Renal cortical epithelial cell (primary cell): ENCODE measurements around the gene STRBP. TPM values are rescaled to one million over a fixed set of nuclear protein-coding genes. Genes with fewer than 3 reads are reported as not detected.
"Not testable (repeated sequence)": the region's sequence is repeated elsewhere in the genome, so short reads cannot be mapped to it uniquely, and the experiment has no call there.

ENCODE experiments used
- DNase-seq: peaks from one replicate; pipeline ENCODE4 v3.0.0-alpha.2; 2011; ENCODE audit warnings: low read depth
- total RNA-seq: library from RNA; depleted of rRNA; stranded (reverse); fragments of >200 nt; gene quantifications from 2 replicates; pipeline ENCODE4 v1.2.3, GENCODE V29; 2014

STRBP gene
- 23.8 and 26.0 TPM in 2 replicates for total RNA-seq

- DNase-seq = peak; percentile 45
Observed at GRCh38 chr9:123268465-123269259, at the start of gene STRBP. STRBP (minus strand) TSS chr9:123268586; CDS start chr9:123184134, 84,452 bp downstream.

DNA sequence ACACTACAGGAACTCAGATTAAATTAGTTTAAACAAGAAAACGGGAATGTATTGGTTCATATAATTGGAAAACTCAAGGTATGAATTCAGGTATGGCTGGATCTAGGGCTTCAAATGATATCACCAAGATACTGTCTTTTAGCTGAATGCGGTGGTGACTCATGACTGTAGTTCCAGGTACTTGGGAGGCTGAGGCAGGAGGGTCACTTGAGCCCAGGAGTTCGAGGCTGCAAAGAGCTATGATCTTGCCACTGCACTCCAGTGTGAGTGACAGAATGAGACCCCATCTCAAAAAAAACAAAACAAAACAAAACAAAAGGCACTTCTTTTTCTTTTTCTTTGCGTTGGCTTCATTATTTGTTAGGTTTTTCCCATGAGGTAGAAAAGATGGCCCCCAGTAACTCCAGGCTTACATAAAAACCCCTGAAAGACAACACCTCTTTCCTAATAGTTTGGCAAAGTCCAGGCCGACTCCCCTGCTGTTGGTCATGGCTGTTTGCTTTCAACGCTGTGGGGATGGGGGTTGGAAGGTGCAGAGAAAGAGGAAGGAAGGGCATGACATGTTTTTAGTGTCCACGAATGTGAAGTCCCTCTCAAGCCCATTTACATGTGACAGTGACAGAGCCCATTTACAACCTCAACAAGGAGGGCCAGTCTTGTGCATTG lies 47.8 kb upstream of the STRBP start:
- DNase-seq = no peak

- no peak for DNase-seq
Observed at GRCh38 chr9:123315635-123316034, 47.2 kb upstream of the STRBP start.

GRCh38 chr9:123314617-123315016 lies 46.2 kb upstream of the STRBP start:
- DNase-seq = no peak

DNA sequence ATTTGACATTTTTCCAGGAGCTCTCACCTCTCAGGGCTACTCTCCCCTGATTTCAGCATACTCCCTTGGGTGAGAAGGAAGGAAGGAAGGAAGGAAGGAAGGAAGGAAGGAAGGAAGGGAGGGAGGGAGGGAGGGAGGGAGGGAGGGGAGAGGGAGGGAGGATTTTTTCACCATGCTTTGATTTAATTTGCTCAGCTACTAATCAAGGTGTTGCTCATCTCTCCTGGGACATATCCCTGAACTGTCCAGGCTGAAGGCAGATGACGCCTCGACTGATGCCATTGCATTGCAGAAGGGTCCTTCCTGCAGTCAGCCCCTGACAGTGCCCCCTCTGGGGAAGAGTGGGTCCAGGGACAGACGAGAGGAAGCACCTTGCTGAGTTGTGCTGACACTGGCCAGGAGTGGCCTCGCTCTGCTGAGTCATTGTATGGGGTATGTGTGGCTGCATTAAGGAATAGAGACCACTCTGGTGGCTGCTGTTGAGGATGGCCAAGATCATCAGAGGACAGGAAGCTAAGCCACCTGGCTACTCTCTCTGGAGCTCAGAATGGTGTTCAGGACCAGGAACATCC lies 44.0 kb upstream of the STRBP start:
- no peak for DNase-seq

DNA sequence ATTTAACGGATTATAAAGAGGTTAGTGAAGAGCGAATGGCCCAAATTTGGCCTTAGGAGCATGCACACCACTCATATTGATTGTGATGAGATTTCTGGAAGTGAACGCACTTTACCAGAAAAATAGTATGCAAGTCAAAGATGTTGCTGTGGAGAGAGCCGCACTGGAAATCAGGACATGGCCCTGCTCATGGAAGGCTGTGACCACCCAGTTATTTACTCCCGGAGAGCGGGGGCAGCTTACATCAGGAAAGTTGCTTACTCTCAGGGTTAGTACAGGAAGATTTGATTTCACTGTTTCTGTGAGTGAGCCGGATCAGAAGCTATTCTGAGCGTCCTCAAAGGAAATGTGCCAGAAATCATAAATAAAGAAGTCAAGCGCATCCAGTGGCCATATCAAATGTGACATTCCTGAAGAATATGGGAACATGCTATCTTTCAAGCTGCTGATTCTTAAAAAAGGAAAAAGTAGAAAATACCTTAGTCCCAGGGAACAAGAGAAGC lies 42.9 kb upstream of the STRBP start:
- DNase-seq = no peak

GRCh38 chr9:123310551-123311249 lies 42.3 kb upstream of the STRBP start:
- DNase-seq = no peak

- DNase-seq = peak; percentile 5
Observed at GRCh38 chr9:123309611-123310010, 41.2 kb upstream of the STRBP start.

DNA sequence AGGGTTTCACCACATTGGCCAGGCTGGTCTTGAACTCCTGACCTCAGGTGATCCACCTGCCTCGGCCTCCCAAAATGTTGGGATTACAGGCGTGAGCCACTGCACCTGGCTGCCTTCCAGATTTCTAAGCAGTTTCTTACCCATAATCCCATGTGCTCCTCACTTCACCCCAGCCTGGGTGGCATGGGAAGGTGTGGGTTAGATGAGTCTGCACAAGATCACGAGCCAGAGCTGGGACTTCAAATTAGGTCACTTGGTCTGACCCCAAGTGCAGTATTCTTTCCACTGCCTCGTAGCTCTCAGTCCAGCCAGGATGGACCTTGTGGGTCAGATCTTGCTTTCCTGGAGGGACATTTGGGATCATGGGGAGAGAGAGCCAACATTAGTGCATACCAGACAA lies 37.5 kb upstream of the STRBP start:
- no peak for DNase-seq

DNA sequence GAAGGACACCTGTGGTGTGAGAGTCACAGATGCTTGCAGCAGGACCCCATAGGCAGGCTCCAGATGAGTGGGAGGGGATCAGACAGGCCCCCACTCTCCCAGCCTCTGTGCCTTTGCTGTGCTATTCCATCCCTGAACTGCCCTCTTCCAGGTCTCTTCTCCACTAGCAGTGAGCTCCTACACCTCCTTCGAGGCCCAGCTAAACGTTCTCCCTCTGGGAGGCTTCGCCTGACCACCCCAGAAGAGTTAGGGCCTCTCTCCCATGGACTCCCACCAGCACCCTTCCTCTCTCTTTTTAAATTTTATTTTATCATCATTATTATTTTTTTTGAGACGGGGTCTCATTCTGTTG lies 35.9 kb upstream of the STRBP start:
- no peak for DNase-seq

- no peak for DNase-seq
Observed at GRCh38 chr9:123302348-123303214, 34.2 kb upstream of the STRBP start.

GRCh38 chr9:123301936-123302335 lies 33.5 kb upstream of the STRBP start:
- not testable (repeated sequence) for DNase-seq

DNA sequence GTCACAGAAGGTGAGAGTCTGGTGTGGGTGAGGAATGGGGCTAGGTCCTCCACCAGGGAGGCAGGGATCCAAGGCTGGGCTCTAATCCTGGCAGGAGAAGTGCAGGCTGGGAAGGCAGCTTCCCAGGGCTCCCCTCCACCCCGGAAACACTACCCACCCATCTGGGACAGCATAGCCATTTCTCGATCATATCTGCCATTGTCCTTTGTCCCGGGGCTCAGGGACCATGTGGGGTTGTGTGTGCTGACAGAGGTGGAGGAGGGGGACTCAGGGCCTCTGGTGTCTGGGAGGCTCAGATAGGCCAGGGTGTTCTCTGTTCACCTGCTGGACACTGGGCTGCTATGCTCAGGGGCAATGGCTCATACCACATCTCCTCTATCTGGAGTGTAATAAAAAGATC lies 32.2 kb upstream of the STRBP start:
- no peak for DNase-seq

- DNase-seq = no peak
Observed at GRCh38 chr9:123299558-123300126, 31.3 kb upstream of the STRBP start.

GRCh38 chr9:123296174-123296573 lies 27.8 kb upstream of the STRBP start:
- DNase-seq = no peak

- no peak for DNase-seq
Observed at GRCh38 chr9:123291736-123292135, 23.4 kb upstream of the STRBP start.

DNA sequence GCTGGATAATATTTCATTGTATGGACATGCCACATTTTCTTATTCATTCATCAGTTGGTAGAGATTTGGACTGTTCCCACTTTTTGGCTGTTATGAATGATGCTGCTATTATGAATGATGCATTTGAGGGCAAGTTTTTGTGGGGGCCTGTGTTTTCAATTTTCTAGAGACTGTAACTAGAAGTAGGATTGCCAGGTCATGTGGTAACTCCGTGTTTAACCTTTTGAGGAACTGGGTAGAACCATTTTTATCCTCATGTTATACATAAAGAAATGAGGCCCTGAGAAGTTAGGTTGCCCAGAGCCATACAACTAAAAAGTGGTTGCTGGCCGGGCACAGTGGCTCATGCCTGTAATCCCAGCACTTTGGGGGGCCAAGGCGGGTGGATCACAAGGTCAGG lies 22.4 kb upstream of the STRBP start:
- DNase-seq = no peak

DNA sequence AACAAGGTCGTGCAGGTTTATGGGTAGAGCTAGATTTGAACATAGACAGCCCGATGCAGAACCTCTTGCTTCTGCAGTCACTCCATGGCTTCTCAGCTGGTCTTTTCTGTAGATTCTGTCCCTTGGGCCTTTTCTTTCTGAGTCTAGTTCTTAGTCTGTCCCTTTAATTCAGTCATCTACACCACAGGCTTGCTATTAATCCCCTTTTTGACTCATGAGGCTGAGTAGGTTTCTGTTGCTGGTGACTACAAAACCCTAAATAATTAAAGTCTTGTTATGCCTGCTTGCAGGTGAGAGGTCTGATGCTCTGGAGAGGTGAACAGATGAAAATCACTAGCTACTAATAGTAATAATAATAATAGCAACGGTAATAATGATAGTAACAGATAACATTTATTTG lies 19.3 kb upstream of the STRBP start:
- no peak for DNase-seq

DNA sequence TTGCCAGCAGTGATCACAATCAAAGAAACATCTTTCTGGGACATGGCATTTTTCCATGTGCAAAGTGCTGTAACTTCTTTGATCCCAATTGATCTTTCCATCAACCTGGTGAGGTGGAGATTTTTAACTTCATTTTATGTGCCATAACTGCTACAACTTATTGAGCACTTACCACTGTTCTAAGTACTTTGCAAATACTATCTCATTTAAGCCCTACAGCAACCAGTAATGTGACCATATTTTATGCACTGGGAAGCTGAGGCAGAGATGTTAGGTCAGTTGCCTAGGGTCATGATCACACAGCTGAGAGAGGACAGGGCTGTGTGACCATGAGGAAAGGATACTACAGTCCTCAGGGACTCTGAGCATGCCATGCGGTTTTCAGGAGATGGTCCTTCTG lies 17.9 kb upstream of the STRBP start:
- DNase-seq = no peak

- DNase-seq = no peak
Observed at GRCh38 chr9:123284656-123285055, 16.3 kb upstream of the STRBP start.

GRCh38 chr9:123283455-123283854 lies 15.1 kb upstream of the STRBP start:
- no peak for DNase-seq
